ENCODE measurements around the gene HNRNPAB. TPM values are rescaled to one million over a fixed set of nuclear protein-coding genes. Genes with fewer than 3 reads are reported as not detected.
A peak's percentile ranks its signal among the peaks of the same experiment; 100 is the strongest.

The HNRNPAB gene
- total and polyA plus RNA-seq, 9 of the 15 experiments (the other 6 are each of a cell fraction or from before 2014, with no cell fraction given) = 34.6 to 425 (median 236) TPM

DNA sequence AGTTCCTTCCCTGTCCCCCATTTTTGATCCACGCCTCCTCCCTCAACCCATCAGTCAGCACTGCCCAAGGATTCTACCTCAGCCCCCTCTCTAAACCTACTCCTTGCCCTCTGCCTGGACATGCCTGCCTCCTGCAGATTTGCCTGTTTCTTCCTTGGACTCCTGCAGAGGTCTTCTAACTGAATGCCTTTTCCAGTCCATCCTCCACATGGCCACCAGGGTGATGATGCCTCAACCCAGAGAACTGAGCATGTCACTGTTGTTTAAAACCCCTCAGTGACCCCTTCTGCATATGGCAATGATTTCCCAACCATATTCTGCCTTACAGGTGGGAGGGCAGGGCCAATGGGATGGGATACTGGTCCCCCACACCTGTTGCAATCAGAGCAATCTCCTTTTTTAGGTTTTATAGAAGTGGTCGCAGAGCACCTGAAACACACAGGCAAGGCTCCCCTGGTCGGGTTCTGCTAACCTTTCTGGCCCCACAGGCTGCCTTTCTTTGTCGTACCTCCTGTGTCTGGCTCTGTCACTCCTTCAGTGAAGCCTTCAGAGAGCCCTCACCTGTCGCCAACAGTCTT is 19.0 kb downstream of the HNRNPAB start:
- Histone ChIP-seq H3K79me2 (ENCODE audit: control insufficient read depth, insufficient read depth, low read length) (no peaks in the 10 kb centered on the region), H2AFZ (ENCODE audit: low read depth, low read length) (no peak overlapping the region), H3K27ac (ENCODE audit: extremely low read depth, low read depth, low read length) (no peak overlapping the region; the same call in 2 of the 3 replicates), H3K9me1 (ENCODE audit: control insufficient read depth, insufficient read depth, low read length) (peaks cover 5% of the 10 kb centered on the region), H3K4me1 (replicated peaks in 1 of 2; ENCODE audit: control insufficient read depth in 2 of 2, insufficient read depth in 2 of 2, low read length in 2 of 2) (peaks cover 7 to 20% of the 10 kb centered on the region in 2 experiments; a peak in 3 of 5 replicates), H3K4me2 (ENCODE audit: insufficient read depth, low read length) (no peak overlapping the region), H3K36me3 (ENCODE audit: control insufficient read depth, insufficient read depth, low read length) (peaks cover 81% of the 10 kb centered on the region), H4K20me1 (replicated peaks; ENCODE audit: control insufficient read depth, insufficient read depth, low read length) (peaks cover 9% of the 10 kb centered on the region), H3K9ac (ENCODE audit: insufficient read depth in 1 of 2, low read depth in 2 of 2, low read length in 2 of 2) (peak overlapping the region in 1 of 2 experiments; percentile 77; a peak in 1 of 4 replicates), H3K4me3 (no peak overlapping the region), H3K9me3 (replicated peaks; ENCODE audit: control insufficient read depth, insufficient read depth, low read depth, low read length) (no peaks in the 10 kb centered on the region), H3K27me3 (ENCODE audit: control insufficient read depth in 2 of 2, insufficient read depth in 2 of 2, low read length in 2 of 2) (no peaks in the 10 kb centered on the region)
- BruUV-seq (replicated peaks) = no TSS peak
- WGBS (ENCODE audit: insufficient coverage, low coverage, missing lambda C conversion rate) = 83% methylated on average over 5 of the region's 5 CpGs
- intact Hi-C loops (cut with micrococcal nuclease) = no loop called here
- FAIRE-seq (no peak), DNase-seq (ENCODE audit: extremely low read depth in 1 of 4, low spot score in 3 of 4) (no peak), ATAC-seq (no peak)
- in situ Hi-C loops (cut with MboI) = no loop called here
- CTCF ChIA-PET (ENCODE audit: low intra/inter-chr PET ratio) = no interaction called here
- no peak for TF ChIP-seq ZNF780A (CRISPR knock-in tag; IDR thresholded peaks at IDR 0.05)
- no peak for TF ChIP-seq NCOA4 (IDR thresholded peaks at IDR 0.05; ENCODE audit: partially characterized antibody)
- no peak for TF ChIP-seq MYC (IDR thresholded peaks at IDR 0.05; ENCODE audit: low read depth, low read length)
- TF ChIP-seq MYC (CRISPR knock-in tag; IDR thresholded peaks at IDR 0.05; ENCODE audit: borderline replicate concordance, low read depth) = no peak
- TF ChIP-seq, protein P1, sequence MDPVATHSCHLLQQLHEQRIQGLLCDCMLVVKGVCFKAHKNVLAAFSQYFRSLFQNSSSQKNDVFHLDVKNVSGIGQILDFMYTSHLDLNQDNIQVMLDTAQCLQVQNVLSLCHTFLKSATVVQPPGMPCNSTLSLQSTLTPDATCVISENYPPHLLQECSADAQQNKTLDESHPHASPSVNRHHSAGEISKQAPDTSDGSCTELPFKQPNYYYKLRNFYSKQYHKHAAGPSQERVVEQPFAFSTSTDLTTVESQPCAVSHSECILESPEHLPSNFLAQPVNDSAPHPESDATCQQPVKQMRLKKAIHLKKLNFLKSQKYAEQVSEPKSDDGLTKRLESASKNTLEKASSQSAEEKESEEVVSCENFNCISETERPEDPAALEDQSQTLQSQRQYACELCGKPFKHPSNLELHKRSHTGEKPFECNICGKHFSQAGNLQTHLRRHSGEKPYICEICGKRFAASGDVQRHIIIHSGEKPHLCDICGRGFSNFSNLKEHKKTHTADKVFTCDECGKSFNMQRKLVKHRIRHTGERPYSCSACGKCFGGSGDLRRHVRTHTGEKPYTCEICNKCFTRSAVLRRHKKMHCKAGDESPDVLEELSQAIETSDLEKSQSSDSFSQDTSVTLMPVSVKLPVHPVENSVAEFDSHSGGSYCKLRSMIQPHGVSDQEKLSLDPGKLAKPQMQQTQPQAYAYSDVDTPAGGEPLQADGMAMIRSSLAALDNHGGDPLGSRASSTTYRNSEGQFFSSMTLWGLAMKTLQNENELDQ (CRISPR knock-in tag; IDR thresholded peaks at IDR 0.05; ENCODE audit: borderline replicate concordance) = no peak
- TF ChIP-seq PML (IDR thresholded peaks at IDR 0.05; ENCODE audit: low read length) = no peak
- TF ChIP-seq, protein P2, sequence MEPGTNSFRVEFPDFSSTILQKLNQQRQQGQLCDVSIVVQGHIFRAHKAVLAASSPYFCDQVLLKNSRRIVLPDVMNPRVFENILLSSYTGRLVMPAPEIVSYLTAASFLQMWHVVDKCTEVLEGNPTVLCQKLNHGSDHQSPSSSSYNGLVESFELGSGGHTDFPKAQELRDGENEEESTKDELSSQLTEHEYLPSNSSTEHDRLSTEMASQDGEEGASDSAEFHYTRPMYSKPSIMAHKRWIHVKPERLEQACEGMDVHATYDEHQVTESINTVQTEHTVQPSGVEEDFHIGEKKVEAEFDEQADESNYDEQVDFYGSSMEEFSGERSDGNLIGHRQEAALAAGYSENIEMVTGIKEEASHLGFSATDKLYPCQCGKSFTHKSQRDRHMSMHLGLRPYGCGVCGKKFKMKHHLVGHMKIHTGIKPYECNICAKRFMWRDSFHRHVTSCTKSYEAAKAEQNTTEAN (CRISPR knock-in tag; IDR thresholded peaks at IDR 0.05) = no peak
- TF ChIP-seq ARID2 (IDR thresholded peaks at IDR 0.05) = no peak
- TF ChIP-seq ERF (CRISPR knock-in tag; IDR thresholded peaks at IDR 0.05) = no peak
- TF ChIP-seq NFXL1 (CRISPR knock-in tag; IDR thresholded peaks at IDR 0.05) = no peak
- no peak for TF ChIP-seq ZNF165 (CRISPR knock-in tag; IDR thresholded peaks at IDR 0.05; ENCODE audit: borderline replicate concordance)
- TF ChIP-seq, protein P3, sequence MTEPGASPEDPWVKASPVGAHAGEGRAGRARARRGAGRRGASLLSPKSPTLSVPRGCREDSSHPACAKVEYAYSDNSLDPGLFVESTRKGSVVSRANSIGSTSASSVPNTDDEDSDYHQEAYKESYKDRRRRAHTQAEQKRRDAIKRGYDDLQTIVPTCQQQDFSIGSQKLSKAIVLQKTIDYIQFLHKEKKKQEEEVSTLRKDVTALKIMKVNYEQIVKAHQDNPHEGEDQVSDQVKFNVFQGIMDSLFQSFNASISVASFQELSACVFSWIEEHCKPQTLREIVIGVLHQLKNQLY (CRISPR knock-in tag; conservative IDR thresholded peaks at IDR 0.05) = no peak
- TF ChIP-seq, protein P4, sequence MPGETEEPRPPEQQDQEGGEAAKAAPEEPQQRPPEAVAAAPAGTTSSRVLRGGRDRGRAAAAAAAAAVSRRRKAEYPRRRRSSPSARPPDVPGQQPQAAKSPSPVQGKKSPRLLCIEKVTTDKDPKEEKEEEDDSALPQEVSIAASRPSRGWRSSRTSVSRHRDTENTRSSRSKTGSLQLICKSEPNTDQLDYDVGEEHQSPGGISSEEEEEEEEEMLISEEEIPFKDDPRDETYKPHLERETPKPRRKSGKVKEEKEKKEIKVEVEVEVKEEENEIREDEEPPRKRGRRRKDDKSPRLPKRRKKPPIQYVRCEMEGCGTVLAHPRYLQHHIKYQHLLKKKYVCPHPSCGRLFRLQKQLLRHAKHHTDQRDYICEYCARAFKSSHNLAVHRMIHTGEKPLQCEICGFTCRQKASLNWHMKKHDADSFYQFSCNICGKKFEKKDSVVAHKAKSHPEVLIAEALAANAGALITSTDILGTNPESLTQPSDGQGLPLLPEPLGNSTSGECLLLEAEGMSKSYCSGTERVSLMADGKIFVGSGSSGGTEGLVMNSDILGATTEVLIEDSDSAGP (CRISPR knock-in tag; IDR thresholded peaks at IDR 0.05) = no peak
- TF ChIP-seq, protein P5, sequence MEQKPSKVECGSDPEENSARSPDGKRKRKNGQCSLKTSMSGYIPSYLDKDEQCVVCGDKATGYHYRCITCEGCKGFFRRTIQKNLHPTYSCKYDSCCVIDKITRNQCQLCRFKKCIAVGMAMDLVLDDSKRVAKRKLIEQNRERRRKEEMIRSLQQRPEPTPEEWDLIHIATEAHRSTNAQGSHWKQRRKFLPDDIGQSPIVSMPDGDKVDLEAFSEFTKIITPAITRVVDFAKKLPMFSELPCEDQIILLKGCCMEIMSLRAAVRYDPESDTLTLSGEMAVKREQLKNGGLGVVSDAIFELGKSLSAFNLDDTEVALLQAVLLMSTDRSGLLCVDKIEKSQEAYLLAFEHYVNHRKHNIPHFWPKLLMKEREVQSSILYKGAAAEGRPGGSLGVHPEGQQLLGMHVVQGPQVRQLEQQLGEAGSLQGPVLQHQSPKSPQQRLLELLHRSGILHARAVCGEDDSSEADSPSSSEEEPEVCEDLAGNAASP (IDR thresholded peaks at IDR 0.05) = no peak
- TF ChIP-seq U2AF1 (optimal IDR thresholded peaks at IDR 0.05; ENCODE audit: low read depth, low read length) = no peak
- TF ChIP-seq ELF2 (CRISPR knock-in tag; IDR thresholded peaks at IDR 0.05) = no peak
- POLR2A ChIA-PET = interaction anchor here (0.6 to 13.2 kb wide), 4 partner anchors 9 to 1850 kb away, joined by 3 to 162 read pairs (median 4); partner anchors contain the start of genes HNRNPAB and PHYKPL

Data from K562 (cell line).